ENCODE measurements around the gene NEUROG2. TPM values are rescaled to one million over a fixed set of nuclear protein-coding genes. Genes with fewer than 3 reads are reported as not detected.

NEUROG2 gene
- total RNA-seq, 1 experiment from 2014 or later: not detected

- Histone ChIP-seq H3F3A (ENCODE audit: low read length, unreplicated experiment) (no peaks in the 10 kb centered on the region), H3K4me3 (ENCODE audit: low read length) (peak overlapping the region; percentile 69), H3K9me3 (ENCODE audit: low read length) (no peaks in the 10 kb centered on the region), H2AFZ (ENCODE audit: low read length) (peak overlapping the region; percentile 87), H3K4me1 (ENCODE audit: insufficient read depth, low read length) (peaks cover 6% of the 10 kb centered on the region; the same call in 1 of the 2 replicates), H3K9me2 (replicated peaks; ENCODE audit: low read length) (no peaks in the 10 kb centered on the region), H3K27me3 (ENCODE audit: low read length) (peaks cover 78% of the 10 kb centered on the region), H4K20me1 (ENCODE audit: low read length) (no peaks in the 10 kb centered on the region), H3K27ac (ENCODE audit: low read length) (no peak overlapping the region), H3K4me2 (ENCODE audit: low read length) (peak overlapping the region; percentile 91), H3K9ac (ENCODE audit: low read length) (no peak overlapping the region), H3K36me3 (ENCODE audit: low read depth, low read length) (no peaks in the 10 kb centered on the region), H3K79me2 (ENCODE audit: low read length) (no peaks in the 10 kb centered on the region)
- BruUV-seq (replicated peaks): no TSS peak
- CTCF ChIA-PET: no interaction called here
- TF ChIP-seq, protein P1, sequence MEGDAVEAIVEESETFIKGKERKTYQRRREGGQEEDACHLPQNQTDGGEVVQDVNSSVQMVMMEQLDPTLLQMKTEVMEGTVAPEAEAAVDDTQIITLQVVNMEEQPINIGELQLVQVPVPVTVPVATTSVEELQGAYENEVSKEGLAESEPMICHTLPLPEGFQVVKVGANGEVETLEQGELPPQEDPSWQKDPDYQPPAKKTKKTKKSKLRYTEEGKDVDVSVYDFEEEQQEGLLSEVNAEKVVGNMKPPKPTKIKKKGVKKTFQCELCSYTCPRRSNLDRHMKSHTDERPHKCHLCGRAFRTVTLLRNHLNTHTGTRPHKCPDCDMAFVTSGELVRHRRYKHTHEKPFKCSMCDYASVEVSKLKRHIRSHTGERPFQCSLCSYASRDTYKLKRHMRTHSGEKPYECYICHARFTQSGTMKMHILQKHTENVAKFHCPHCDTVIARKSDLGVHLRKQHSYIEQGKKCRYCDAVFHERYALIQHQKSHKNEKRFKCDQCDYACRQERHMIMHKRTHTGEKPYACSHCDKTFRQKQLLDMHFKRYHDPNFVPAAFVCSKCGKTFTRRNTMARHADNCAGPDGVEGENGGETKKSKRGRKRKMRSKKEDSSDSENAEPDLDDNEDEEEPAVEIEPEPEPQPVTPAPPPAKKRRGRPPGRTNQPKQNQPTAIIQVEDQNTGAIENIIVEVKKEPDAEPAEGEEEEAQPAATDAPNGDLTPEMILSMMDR (conservative IDR thresholded peaks at IDR 0.05; ENCODE audit: low read depth, low read length): no peak
- ATAC-seq (peak; percentile 61), DNase-seq (peak; percentile 18)
- intact Hi-C loops (cut with micrococcal nuclease): no loop called here
- POLR2A ChIA-PET (ENCODE audit: unreplicated experiment): interaction anchor here (0.5 kb wide), 1 partner anchor 48 kb away, joined by 5 read pairs; no protein-coding TSS in a partner anchor
Measured at GRCh38 chr4:112515198-112516065, 548 bp downstream of the NEUROG2 start.

DNA sequence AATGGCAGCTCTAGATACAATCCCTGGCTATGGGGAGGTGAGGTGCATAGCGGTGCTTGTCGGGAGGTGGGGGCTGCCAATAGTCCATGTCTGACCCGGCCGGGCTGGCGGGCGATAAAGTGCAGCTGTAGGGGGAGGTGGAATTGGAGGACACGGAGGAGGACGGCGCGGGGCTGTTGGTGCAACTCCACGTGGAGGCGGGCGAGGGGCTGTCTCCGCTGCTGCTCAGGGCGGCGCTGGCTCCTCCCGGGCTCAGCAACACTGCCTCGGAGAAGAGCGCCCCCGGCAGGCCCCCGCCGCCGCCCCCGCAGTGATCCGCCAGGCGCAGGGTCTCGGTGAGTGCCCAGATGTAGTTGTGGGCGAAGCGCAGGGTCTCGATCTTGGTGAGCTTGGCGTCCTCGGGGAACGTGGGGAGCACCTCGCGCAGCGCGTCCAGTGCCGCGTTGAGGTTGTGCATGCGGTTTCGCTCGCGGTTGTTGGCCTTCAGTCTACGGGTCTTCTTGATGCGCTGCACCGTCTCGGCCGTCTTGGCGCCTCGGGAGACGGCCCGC lies 1.3 kb downstream of the NEUROG2 start:
- H3K9ac ChIP-seq (ENCODE audit: low read length): no peak overlapping the region
- DNase-seq (no peak), ATAC-seq (no peak; the same call in 1 of the 2 replicates)
- H3K9me2 ChIP-seq (replicated peaks; ENCODE audit: low read length): no peaks in the 10 kb centered on the region
- TF ChIP-seq, protein P1 (conservative IDR thresholded peaks at IDR 0.05; ENCODE audit: low read depth, low read length): no peak
- no peak for TF ChIP-seq EZH2phosphoT487 (IDR thresholded peaks at IDR 0.05; ENCODE audit: borderline replicate concordance, low read length)
- TF ChIP-seq EZH2 (IDR thresholded peaks at IDR 0.05; ENCODE audit: low read length, unreplicated experiment): no peak
- H2AFZ ChIP-seq (ENCODE audit: low read length): no peak overlapping the region; the same call in 1 of the 2 replicates
- no peaks in the 10 kb centered on the region for H3F3A ChIP-seq (ENCODE audit: low read length, unreplicated experiment)
- peak overlapping the region; percentile 69 for H3K4me3 ChIP-seq (ENCODE audit: low read length)
- ChIA-PET CTCF (no interaction called here), POLR2A (ENCODE audit: unreplicated experiment) (no interaction called here)
- H3K36me3 ChIP-seq (ENCODE audit: low read depth, low read length): no peaks in the 10 kb centered on the region
- no peaks in the 10 kb centered on the region for H3K9me3 ChIP-seq (ENCODE audit: low read length)
- H3K27ac ChIP-seq (ENCODE audit: low read length): no peak overlapping the region
- H3K79me2 ChIP-seq (ENCODE audit: low read length): no peaks in the 10 kb centered on the region
- H3K4me1 ChIP-seq (ENCODE audit: insufficient read depth, low read length): peaks cover 8% of the 10 kb centered on the region; the same call in 1 of the 2 replicates
- BruUV-seq (replicated peaks): no TSS peak
- H4K20me1 ChIP-seq (ENCODE audit: low read length): no peaks in the 10 kb centered on the region
- intact Hi-C loops (cut with micrococcal nuclease): no loop called here
- H3K4me2 ChIP-seq (ENCODE audit: low read length): peak overlapping the region; percentile 91; the same call in 1 of the 2 replicates
- H3K27me3 ChIP-seq (ENCODE audit: low read length): peaks cover 72% of the 10 kb centered on the region
